Neural cell (in vitro differentiated cells): ENCODE results near the gene TIAM2. TPM values are rescaled to one million over a fixed set of nuclear protein-coding genes. Genes with fewer than 3 reads are reported as not detected.

ENCODE experiments used
- H2AFZ ChIP-seq: fragments of 200-600, 300-800 bp; sonication (generic), shearing (Covaris generic); 2 replicates; pipeline ENCODE4 v1.6.0; 2014; ENCODE audit warnings: low read depth, mild to moderate bottlenecking, antibody characterized with exemption, low read length, moderate library complexity
- H3F3A ChIP-seq: fragments of 200-600 bp; shearing (Covaris generic); 2 replicates; pipeline ENCODE4 v1.6.1; 2016; ENCODE audit warnings: mild to moderate bottlenecking, moderate library complexity, mixed read lengths, antibody characterized with exemption, low read length; ENCODE audit not compliant: insufficient read depth, poor library complexity, severe bottlenecking
- H3K27ac ChIP-seq: fragments of 200-600, 300-800 bp; sonication (generic), shearing (Covaris generic); 2 replicates; pipeline ENCODE4 v1.5.1; 2014; ENCODE audit warnings: mild to moderate bottlenecking, low read length, moderate library complexity
- H3K27me3 ChIP-seq: fragments of 300-800, 200-600 bp; sonication (generic), shearing (Covaris generic); 2 replicates; pipeline ENCODE4 v1.6.0; 2014; ENCODE audit warnings: mild to moderate bottlenecking, low read depth, low read length, moderate library complexity; ENCODE audit not compliant: insufficient read depth
- H3K36me3 ChIP-seq: fragments of 300-800, 200-600 bp; sonication (generic), shearing (Covaris generic); 2 replicates; pipeline ENCODE4 v1.5.1; 2014; ENCODE audit warnings: mild to moderate bottlenecking, antibody characterized with exemption, low read length, moderate library complexity; ENCODE audit not compliant: insufficient read depth
- H3K4me2 ChIP-seq: fragments of 300-800, 200-600 bp; sonication (generic), shearing (Covaris generic); 2 replicates; pipeline ENCODE4 v1.6.0; 2014; ENCODE audit warnings: mild to moderate bottlenecking, low read length
- H3K4me3 ChIP-seq: fragments of 300-800, 200-600 bp; sonication (generic), shearing (Covaris generic); 2 replicates; pipeline ENCODE4 v1.5.1; 2014; ENCODE audit warnings: mild to moderate bottlenecking, low read length, moderate library complexity
- H3K79me2 ChIP-seq: fragments of 200-600 bp; shearing (Covaris generic); replicated peaks from 2 replicates; pipeline ENCODE4 v1.6.0; 2014; ENCODE audit warnings: mild to moderate bottlenecking, low read length, moderate library complexity; ENCODE audit not compliant: insufficient read depth
- H3K9ac ChIP-seq: fragments of 300-800, 200-600 bp; sonication (generic), shearing (Covaris generic); 2 replicates; pipeline ENCODE4 v1.6.1; 2016; ENCODE audit warnings: mild to moderate bottlenecking, low read length, mixed read lengths
- H3K9me2 ChIP-seq: fragments of 200-600 bp; shearing (Covaris generic); 2 replicates; pipeline ENCODE4 v1.6.1; 2016; ENCODE audit warnings: mild to moderate bottlenecking, low read length, mixed read lengths; ENCODE audit not compliant: insufficient read depth
- H3K9me3 ChIP-seq: fragments of 200-600, 300-800 bp; sonication (generic), shearing (Covaris generic); 2 replicates; pipeline ENCODE4 v1.6.1; 2016; ENCODE audit warnings: mild to moderate bottlenecking, mixed run types, low read length, moderate library complexity, mixed read lengths
- H4K20me1 ChIP-seq: fragments of 200-600 bp; shearing (Covaris generic); 2 replicates; pipeline ENCODE4 v1.6.1; 2016; ENCODE audit warnings: mild to moderate bottlenecking, mixed run types; ENCODE audit not compliant: insufficient read depth
- CTCF ChIP-seq: fragments of 450-650 bp; IDR thresholded peaks from 2 replicates; pipeline ENCODE4 v1.5.1; 2014; ENCODE audit warnings: antibody characterized with exemption, mild to moderate bottlenecking, moderate library complexity; ENCODE audit not compliant: poor library complexity, severe bottlenecking
- EP300 ChIP-seq: fragments of 450-650 bp; conservative IDR thresholded peaks from 2 replicates; pipeline ENCODE4 v1.6.1; 2014; ENCODE audit warnings: antibody characterized with exemption, mild to moderate bottlenecking, moderate library complexity; ENCODE audit not compliant: poor library complexity, severe bottlenecking
- EZH2 ChIP-seq: fragments of 200-600, 300-800 bp; shearing (Covaris generic), sonication (generic); IDR thresholded peaks from 2 replicates; pipeline ENCODE4 v1.6.1; 2014; ENCODE audit warnings: antibody characterized with exemption, low read length, borderline replicate concordance, mild to moderate bottlenecking; ENCODE audit not compliant: insufficient read depth, poor library complexity, severe bottlenecking
- MXI1 ChIP-seq: fragments of 450-650 bp; conservative IDR thresholded peaks from 2 replicates; pipeline ENCODE4 v1.6.1; 2014; ENCODE audit warnings: antibody characterized with exemption, mild to moderate bottlenecking; ENCODE audit not compliant: poor library complexity, severe bottlenecking
- POLR2AphosphoS5 ChIP-seq: IDR thresholded peaks from 2 replicates; pipeline ENCODE4 v1.6.1; 2012
- RAD21 ChIP-seq: fragments of 450-650 bp; conservative IDR thresholded peaks from 2 replicates; pipeline ENCODE4 v1.6.1; 2014; ENCODE audit warnings: antibody characterized with exemption, mild to moderate bottlenecking, moderate library complexity
- REST ChIP-seq: IDR thresholded peaks from 2 replicates; pipeline ENCODE4 v1.6.1; 2012; ENCODE audit warnings: borderline replicate concordance
- SMC3 ChIP-seq: fragments of 450-650 bp; conservative IDR thresholded peaks from 2 replicates; pipeline ENCODE4 v1.6.1; 2014; ENCODE audit warnings: antibody characterized with exemption, mild to moderate bottlenecking, moderate library complexity; ENCODE audit not compliant: poor library complexity
- TAF1 ChIP-seq: IDR thresholded peaks from 2 replicates; pipeline ENCODE4 v1.6.1; 2012; ENCODE audit warnings: low read depth
- polyA plus RNA-seq: library from polyadenylated mRNA; depleted of rRNA; stranded (reverse); fragments of >200 nt; gene quantifications from 2 replicates; pipeline ENCODE4 v1.2.3, GENCODE V29; 2014

The TIAM2 gene
- polyA plus RNA-seq, 1 donor from 2014 or later = 73.3 TPM

- Histone ChIP-seq H3K9me3 (no peaks in the 10 kb centered on the region), H4K20me1 (no peaks in the 10 kb centered on the region), H3K27ac (no peak overlapping the region), H3K27me3 (peaks cover under 1% of the 10 kb centered on the region), H3K79me2 (no peaks in the 10 kb centered on the region), H3K4me2 (no peak overlapping the region), H3K4me3 (no peak overlapping the region), H3K9ac (no peak overlapping the region), H2AFZ (no peak overlapping the region), H3F3A (no peaks in the 10 kb centered on the region), H3K36me3 (no peaks in the 10 kb centered on the region), H3K9me2 (no peaks in the 10 kb centered on the region)
- TF ChIP-seq MXI1 = no peak
- no peak for TF ChIP-seq REST
- TF ChIP-seq TAF1 = no peak
- no peak for TF ChIP-seq EZH2
- no peak for TF ChIP-seq RAD21
- no peak for TF ChIP-seq EP300
- no peak for TF ChIP-seq POLR2AphosphoS5
- no peak for TF ChIP-seq SMC3
- no peak for TF ChIP-seq CTCF
Observed at GRCh38 chr6:155001482-155001881, 6.4 kb downstream of the TIAM2 start.

DNA sequence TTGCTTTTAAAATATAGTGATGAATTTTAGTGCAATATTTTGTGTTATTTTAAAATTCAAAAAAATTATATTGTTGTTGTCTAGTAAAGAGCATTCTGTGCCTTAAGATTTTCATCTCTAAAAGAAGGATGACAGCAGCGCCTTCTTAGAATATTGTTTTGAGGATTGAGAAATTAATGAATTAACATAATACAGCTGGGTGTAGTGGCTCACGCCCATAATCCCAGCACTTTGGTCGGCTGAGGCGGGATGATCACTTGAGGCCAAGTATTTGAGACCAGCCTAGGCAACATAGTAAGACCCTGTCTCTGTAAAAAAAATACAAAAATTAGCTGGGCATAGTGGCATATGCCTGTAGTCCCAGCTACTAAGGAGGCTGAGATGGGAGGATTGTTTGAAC lies 6.8 kb downstream of the TIAM2 start:
- no peak for TF ChIP-seq EP300
- TF ChIP-seq SMC3 = no peak
- Histone ChIP-seq H4K20me1 (no peaks in the 10 kb centered on the region), H3K9ac (no peak overlapping the region), H3K9me3 (no peaks in the 10 kb centered on the region), H3F3A (no peaks in the 10 kb centered on the region), H3K4me3 (no peak overlapping the region), H3K79me2 (no peaks in the 10 kb centered on the region), H3K36me3 (no peaks in the 10 kb centered on the region), H3K4me2 (no peak overlapping the region), H3K9me2 (no peaks in the 10 kb centered on the region), H3K27me3 (no peaks in the 10 kb centered on the region), H3K27ac (no peak overlapping the region), H2AFZ (no peak overlapping the region)

- H3F3A ChIP-seq = no peaks in the 10 kb centered on the region
- H3K27me3 ChIP-seq = no peaks in the 10 kb centered on the region
- H3K9me3 ChIP-seq = no peaks in the 10 kb centered on the region
- H3K27ac ChIP-seq = no peak overlapping the region
- no peak overlapping the region for H3K4me3 ChIP-seq
- TF ChIP-seq CTCF (no peak), REST (no peak), TAF1 (no peak), RAD21 (no peak), SMC3 (no peak), MXI1 (no peak), EZH2 (no peak), POLR2AphosphoS5 (no peak), EP300 (no peak)
- no peak overlapping the region for H2AFZ ChIP-seq
- H4K20me1 ChIP-seq = no peaks in the 10 kb centered on the region
- H3K9me2 ChIP-seq = no peaks in the 10 kb centered on the region
- H3K4me2 ChIP-seq = no peak overlapping the region
- H3K36me3 ChIP-seq = no peaks in the 10 kb centered on the region
- H3K9ac ChIP-seq = no peak overlapping the region
- no peaks in the 10 kb centered on the region for H3K79me2 ChIP-seq
Observed at GRCh38 chr6:155003476-155003875, 8.4 kb downstream of the TIAM2 start.
